Tibial nerve (tissue), 4 donors: ENCODE measurements around the gene ATP8A2.

Experiments used
- EP300 ChIP-seq, 2 donors: sonication (generic); formaldehyde crosslinking; IDR thresholded peaks; one replicate each; pipeline ENCODE4 v1.6.1; 2017; ENCODE audit warnings: antibody characterized with exemption in 2 of 2, mild to moderate bottlenecking in 1 of 2
- POLR2A ChIP-seq, 2 donors: fragments of 450-650 bp; IDR thresholded peaks; one replicate each; pipeline ENCODE4 v1.6.1; 2017; ENCODE audit warnings: antibody characterized with exemption in 2 of 2, mild to moderate bottlenecking in 2 of 2, moderate library complexity in 2 of 2
- TF ChIP-seq, protein P1 (sequence below), 5 experiments: fragments of 200-600 bp in 3 of 5; fragments of 450-650 bp in 2 of 5; sonication (generic) in 3 of 5; IDR thresholded peaks; one replicate each; pipeline ENCODE4 v1.5.1; 2016 to 2019; ENCODE audit warnings: antibody characterized with exemption in 5 of 5, mild to moderate bottlenecking in 3 of 5, moderate library complexity in 2 of 5

DNA sequence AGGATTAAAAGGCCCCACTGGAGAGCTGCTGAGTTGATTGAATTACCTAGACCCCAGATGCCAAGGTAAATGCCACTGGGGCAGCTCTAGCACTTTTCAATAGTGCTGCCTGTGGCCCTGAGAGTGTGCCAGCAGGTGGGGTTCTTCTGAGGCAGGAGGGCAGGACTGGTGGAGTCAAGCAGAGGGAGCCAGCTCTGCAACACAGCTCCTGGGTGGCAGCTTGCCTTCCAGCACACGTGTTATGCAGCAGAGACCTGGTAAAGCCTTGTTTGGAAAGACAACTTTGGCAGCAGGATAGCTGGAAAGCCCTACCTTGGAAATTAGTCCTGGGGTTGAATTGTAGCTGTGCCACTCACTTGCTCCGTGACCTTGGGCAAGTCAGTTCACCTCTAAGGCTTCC is 306.6 kb downstream of the ATP8A2 start:
- TF ChIP-seq, protein P1, sequence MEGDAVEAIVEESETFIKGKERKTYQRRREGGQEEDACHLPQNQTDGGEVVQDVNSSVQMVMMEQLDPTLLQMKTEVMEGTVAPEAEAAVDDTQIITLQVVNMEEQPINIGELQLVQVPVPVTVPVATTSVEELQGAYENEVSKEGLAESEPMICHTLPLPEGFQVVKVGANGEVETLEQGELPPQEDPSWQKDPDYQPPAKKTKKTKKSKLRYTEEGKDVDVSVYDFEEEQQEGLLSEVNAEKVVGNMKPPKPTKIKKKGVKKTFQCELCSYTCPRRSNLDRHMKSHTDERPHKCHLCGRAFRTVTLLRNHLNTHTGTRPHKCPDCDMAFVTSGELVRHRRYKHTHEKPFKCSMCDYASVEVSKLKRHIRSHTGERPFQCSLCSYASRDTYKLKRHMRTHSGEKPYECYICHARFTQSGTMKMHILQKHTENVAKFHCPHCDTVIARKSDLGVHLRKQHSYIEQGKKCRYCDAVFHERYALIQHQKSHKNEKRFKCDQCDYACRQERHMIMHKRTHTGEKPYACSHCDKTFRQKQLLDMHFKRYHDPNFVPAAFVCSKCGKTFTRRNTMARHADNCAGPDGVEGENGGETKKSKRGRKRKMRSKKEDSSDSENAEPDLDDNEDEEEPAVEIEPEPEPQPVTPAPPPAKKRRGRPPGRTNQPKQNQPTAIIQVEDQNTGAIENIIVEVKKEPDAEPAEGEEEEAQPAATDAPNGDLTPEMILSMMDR (IDR thresholded peaks at IDR 0.05), result no peak
- TF ChIP-seq POLR2A (IDR thresholded peaks at IDR 0.05) (no peak), EP300 (IDR thresholded peaks at IDR 0.05) (no peak)
